GM18517 (cell line): Measurements from ENCODE around the gene CCDC6.
"Not testable (repeated sequence)": the region's sequence is repeated elsewhere in the genome, so short reads cannot be mapped to it uniquely, and the experiment has no call there.

Source experiments
- ATAC-seq: cut with Tn5 transposase; IDR thresholded peaks from one replicate; pipeline ENCODE4 v1.9.1; 2021; ENCODE audit warnings: mild to moderate bottlenecking, moderate library complexity; ENCODE audit not compliant: unreplicated experiment

Gene CCDC6

GRCh38 chr10:59906417-59907202 lies at the start of gene CCDC6:
Gene CCDC6, minus strand, starts transcription at chr10:59906556. Its CDS starts 132 bp downstream, at chr10:59906424.
- peak; percentile 79 for ATAC-seq

GRCh38 chr10:59954296-59954695 lies 47.9 kb upstream of the CCDC6 start:
- ATAC-seq, result no peak

DNA sequence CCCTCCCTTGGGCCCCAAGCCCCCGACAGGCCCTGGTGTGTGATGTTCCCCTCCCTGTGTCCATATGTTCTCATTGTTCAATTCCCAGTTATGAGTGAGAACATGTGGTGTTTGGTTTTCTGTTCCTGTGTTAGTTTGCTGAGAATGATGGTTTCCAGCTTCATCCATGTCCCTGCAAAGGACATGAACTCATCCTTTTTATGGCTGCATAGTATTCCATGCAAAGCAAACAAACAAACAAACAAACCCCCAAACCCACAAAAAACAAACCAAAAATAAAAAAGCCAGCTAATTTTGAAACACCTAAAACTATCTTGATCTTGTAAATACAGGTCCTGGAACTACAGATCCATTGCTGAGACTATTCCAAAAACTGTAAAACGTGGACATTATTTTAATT lies 47.4 kb upstream of the CCDC6 start:
- ATAC-seq, result not testable (repeated sequence)

DNA sequence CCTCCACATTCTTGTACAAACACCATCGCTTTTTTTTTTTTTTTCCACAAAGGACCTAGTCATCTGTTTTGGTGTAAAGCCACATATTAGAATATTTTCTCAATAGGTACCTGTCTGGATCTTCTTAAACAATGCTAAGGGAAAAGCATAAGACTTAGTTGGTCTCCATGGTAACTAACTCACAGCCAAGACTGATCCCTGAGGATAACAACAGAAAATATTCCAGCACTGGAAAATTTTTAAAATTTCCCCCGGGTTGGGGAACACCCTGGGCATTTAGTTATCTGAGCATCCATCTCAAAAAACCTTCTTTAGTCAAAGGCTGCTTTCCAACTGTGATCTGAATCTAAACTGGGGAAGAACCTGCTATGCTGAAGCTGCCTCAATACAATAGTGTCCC lies 43.7 kb upstream of the CCDC6 start:
- no peak for ATAC-seq

GRCh38 chr10:59949608-59950007 lies 43.3 kb upstream of the CCDC6 start:
- ATAC-seq, result no peak

- ATAC-seq, result no peak
Observed at GRCh38 chr10:59945991-59946390, 39.6 kb upstream of the CCDC6 start.

DNA sequence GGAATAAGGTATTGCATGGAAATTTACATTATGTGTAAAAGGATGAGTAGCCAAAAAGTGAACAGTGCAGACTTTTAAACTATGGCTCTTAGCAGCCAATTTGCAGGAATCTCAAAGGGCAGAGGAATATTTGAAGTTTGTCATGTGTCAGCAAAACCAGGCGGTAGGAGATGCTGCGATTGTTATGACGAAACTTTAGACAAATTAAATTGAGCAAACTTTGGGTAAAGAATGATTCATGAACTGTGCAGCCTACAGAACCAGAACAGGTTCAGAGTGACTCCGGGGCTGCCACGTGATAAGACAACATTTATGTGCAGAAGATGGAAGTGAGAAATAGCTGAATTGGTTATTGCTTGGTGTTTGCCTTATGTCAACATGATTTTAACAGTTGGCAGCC lies 39.2 kb upstream of the CCDC6 start:
- no peak for ATAC-seq

DNA sequence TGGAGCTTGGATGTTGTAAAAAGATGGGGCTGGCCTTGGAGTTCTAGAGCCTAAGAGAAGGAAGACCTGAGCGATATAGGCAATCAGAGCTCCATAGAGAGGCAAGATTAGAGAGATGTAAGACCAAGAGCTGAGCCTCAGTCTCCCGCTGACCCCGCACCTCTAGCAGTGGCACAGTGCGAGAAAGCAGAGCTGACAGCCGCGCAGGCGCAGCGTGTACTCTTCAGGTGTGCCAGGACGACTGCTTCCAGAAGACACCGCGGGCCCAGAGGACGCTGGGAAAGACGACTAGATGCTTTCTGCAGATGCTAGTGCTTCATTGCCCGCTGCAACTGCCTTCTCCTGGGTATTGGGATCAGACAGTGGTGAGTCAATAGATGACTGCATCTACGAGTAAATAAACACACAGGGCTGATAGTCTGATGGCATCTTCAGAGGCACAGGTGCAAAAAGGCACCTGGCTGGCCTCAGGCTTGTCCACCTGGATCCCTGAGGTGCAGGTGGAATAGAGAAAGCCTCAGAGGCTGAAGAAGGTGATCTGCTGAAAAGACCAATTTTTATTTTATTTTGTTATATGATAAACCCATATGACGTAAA lies 38.1 kb upstream of the CCDC6 start:
- no peak for ATAC-seq

DNA sequence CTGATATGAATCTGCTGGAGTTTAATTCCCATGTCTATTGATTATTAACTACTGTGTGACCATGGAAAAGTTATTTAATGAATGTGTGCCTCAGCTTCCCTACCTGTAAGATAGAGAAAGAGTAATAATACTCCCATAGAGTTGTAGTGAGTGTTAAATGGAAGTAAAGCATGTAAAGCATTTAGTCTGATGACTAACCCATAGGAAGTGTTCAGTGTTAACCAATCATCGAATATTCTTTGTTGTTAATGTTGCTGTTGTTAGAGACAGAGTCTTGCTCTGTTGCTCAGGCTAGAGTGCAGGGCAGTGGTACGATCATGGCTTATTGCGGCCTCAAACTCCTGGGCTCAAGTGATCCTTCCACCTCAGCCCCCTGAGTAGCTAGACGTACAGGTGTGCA lies 36.2 kb upstream of the CCDC6 start:
- no peak for ATAC-seq

DNA sequence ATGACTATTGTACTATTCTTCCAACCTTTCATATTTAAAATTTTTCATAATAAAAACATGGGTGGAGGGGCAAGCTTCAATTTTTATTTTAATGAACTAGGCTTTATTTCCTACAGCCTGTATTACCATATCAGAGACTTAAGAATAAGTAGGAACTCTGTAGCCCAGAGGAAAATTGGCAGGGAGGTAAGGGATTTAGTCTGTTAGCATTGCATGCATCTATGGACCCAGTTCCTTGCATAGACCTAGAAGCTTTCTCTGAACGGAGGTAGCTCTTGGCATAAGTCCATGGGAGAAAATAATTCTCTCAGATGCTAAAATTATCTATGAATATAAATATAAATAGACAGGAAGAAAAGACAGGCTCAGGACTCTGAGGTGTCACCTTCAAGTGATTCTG lies 31.4 kb upstream of the CCDC6 start:
- ATAC-seq, result no peak

GRCh38 chr10:59934701-59935100 lies 28.3 kb upstream of the CCDC6 start:
- no peak for ATAC-seq

- ATAC-seq, result not testable (repeated sequence)
Observed at GRCh38 chr10:59930788-59931521, 24.6 kb upstream of the CCDC6 start.

GRCh38 chr10:59926086-59926485 lies 19.7 kb upstream of the CCDC6 start:
- no peak for ATAC-seq

DNA sequence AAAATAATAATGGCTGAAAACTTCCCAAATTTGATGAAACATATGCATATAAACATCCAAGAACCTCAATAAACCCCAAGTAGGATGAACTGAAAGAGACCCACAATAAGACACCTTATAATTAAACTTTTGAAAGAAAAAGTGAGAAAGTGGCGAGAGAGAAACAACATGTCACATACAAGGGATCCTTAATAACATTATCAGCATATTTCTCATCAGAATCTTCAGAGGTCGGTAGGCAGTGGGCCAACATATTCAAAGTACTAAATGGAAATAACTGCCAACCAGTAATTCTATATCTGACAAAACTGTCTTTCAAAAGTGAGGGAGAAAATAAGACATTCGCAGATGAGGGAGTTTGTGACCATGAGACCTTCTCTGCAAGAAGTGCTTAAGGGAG lies 16.6 kb upstream of the CCDC6 start:
- ATAC-seq, result no peak

DNA sequence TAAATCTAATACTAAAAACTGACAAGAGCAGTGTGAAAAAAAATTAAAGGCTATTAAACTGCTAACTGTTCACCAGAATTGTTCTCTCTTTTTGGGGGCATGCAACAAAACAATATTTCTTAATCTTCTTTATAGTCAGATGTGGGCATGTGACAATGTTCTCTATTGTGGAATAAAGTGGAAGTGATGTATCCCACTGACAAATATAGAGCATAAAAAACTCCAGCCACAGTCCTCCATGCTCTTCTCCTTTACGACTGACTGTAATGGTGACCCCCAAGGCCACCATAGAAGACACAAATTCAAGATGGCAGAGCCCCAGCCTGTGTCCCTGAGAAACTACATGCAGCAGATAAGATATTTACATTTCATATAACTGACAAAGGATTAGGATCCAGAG lies 11.6 kb upstream of the CCDC6 start:
- ATAC-seq, result no peak

- no peak for ATAC-seq
Observed at GRCh38 chr10:59913547-59914237, 7.3 kb upstream of the CCDC6 start.

DNA sequence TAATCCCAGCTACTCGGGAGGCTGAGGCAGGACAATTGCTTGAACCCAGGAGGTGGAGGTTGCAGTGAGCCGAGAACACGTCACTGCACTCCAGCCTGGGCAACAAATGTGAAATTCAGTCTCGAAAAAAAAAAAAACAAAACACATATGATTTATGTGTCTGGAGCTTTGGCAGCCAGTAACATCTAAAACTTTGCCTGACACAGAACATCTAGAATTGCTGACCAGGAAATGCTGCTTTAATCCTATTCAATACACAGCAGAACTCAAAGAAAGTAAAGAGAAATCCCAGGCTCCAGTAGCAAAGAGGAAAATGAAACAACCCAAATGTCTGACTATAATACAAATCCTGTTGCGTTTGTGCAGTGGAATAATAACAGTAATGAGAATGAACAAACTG lies 4.5 kb upstream of the CCDC6 start:
- no peak for ATAC-seq

DNA sequence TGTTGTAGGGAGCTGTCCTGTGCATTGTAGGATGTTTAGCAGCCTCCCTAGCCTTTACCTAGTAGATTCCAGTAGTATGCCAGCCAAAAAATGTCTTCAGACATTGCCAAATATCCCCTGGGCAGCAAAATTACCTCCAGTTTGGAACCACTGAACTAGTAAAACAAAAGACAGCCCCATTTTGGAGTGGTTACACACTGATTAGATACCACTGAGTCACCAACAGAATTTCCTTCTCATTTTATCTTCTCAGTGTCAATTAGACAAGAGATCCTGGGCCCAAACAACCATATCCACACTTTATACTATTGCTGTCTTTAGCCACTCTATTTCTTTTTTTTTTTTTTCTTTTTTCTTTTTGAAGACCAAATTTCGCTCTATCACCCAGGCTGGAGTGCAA lies 3.5 kb upstream of the CCDC6 start:
- no peak for ATAC-seq

- no peak for ATAC-seq
Observed at GRCh38 chr10:59908808-59909143, 2.4 kb upstream of the CCDC6 start.

DNA sequence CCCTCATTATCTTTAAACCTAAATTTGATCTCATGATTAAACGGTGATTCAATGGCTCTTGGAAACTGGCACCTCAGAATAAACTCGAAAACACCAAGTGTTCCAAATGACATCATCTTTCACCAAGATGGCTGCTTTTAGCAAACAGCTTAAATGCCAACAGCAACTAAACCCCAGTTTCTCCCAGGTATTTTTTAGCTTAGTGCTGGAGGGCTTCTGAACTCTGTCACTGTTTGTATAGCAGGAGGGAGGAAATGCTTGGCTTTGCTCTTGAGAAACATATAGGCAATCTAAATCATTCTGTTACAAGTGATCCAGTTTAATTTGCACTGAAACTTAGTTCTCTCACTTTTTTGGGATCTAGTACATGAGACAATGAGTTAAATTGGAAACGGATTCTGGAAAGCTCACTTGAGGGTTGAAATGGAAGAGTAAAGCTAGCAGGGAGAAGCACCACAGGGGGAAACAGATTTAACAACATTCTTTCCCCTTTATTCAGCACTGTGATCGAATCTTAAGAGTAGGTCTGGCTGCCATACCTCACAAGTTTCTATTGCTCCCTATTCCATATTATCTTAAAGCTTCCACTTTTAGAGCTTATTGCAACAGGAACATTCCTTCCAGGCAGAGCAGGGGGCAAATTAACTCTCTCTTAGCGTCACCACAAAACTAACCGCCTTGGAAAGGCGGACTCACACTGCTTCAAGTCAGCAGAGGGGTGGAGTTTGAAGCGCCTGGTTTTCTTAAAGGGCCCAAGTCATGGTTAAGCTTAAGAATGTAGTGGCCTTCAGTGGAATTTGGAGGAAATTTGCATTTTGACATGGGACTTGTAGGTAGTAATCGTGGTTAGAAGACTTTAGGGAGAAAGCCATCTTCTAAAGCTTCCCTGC lies 1.8 kb upstream of the CCDC6 start:
- ATAC-seq, result no peak

DNA sequence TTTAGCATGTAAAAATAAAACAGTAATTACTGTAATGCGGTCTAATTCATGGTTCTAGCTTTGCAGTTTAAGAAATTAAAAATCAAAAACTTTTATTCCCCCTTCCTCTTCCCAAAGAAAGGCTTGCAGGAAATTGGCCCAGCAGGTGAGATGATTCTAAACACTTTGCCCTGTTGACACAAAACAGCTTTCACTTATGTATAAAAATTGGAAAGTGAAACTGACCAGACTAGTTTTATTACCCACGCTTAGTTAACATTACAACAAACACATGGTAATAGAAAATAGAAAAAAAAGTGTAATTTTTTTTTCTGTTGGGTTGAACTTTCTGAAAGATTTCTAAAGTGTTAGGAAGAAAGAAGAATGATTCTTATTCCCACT lies 1.2 kb upstream of the CCDC6 start:
- no peak for ATAC-seq
